Gastrocnemius medialis (tissue), 4 donors: Measurements from ENCODE around the gene UFD1. TPM values are rescaled to one million over a fixed set of nuclear protein-coding genes. Genes with fewer than 3 reads are reported as not detected.
A peak's percentile ranks its signal among the peaks of the same experiment; 100 is the strongest.

ENCODE experiments used
- ATAC-seq, 2 donors: fragments of 150-250 bp; one replicate each; pipeline ENCODE4 v1.9.1; 2016
- DNase-seq, 2 donors: peaks; one replicate each; pipeline ENCODE4 v3.0.0-alpha.2; 2019
- H3K27ac ChIP-seq, 4 donors: fragments of 200-600 bp; sonication (generic); 1 replicate in 1 of 4; 2 replicates in 3 of 4; pipeline ENCODE4 v1.5.1; 2016 to 2018; ENCODE audit warnings: mild to moderate bottlenecking in 2 of 4, moderate library complexity in 1 of 4
- H3K27me3 ChIP-seq, 3 donors: fragments of 200-600 bp; sonication (generic) in 2 of 3; 1 replicate in 1 of 3; 2 replicates in 2 of 3; pipeline versions ENCODE4 v1.5.1 to v1.6.0; 2016 to 2019; ENCODE audit warnings: mild to moderate bottlenecking in 1 of 3, moderate library complexity in 1 of 3
- H3K36me3 ChIP-seq, 2 donors: fragments of 200-600 bp; sonication (generic) in 1 of 2; one replicate each; pipeline ENCODE4 v1.5.1; 2017 to 2018
- H3K4me1 ChIP-seq, 2 donors: fragments of 200-600 bp; sonication (generic) in 1 of 2; one replicate each; pipeline ENCODE4 v1.5.1; 2016 to 2017; ENCODE audit warnings: mild to moderate bottlenecking in 2 of 2
- H3K4me3 ChIP-seq, 4 donors: fragments of 200-600 bp; sonication (generic) in 3 of 4; 1 replicate in 1 of 4; 2 replicates in 3 of 4; pipeline ENCODE4 v1.5.1; 2016 to 2019; ENCODE audit warnings: mild to moderate bottlenecking in 2 of 4
- H3K9me3 ChIP-seq, 3 donors: fragments of 200-600 bp; sonication (generic) in 2 of 3; 1 replicate in 1 of 3; 2 replicates in 2 of 3; pipeline ENCODE4 v1.5.1; 2016 to 2019
- CTCF ChIP-seq, 5 experiments: fragments of 450-650 bp in 3 of 5; fragments of 200-600 bp in 2 of 5; sonication (generic) in 2 of 5; IDR thresholded peaks in 4 of 5; conservative IDR thresholded peaks in 1 of 5; 1 replicate in 4 of 5; 2 replicates in 1 of 5; pipeline ENCODE4 v1.5.1; 2016 to 2019; ENCODE audit warnings: antibody characterized with exemption in 5 of 5, mild to moderate bottlenecking in 3 of 5, moderate library complexity in 3 of 5
- POLR2A ChIP-seq, 2 donors: fragments of 450-650 bp; IDR thresholded peaks; one replicate each; pipeline ENCODE4 v1.6.1; 2017; ENCODE audit warnings: antibody characterized with exemption in 2 of 2, mild to moderate bottlenecking in 2 of 2, moderate library complexity in 2 of 2
- in situ Hi-C, 4 donors: fragments of 200-750 bp; cut with MboI; loops; one replicate each; pipeline versions ENCODE4 v1.15.0 to v1.8.0; 2017; ENCODE audit warnings: low sequenced_read_pairs in 4 of 4
- intact Hi-C: fragments of 100-400 bp; cut with DNase I; formaldehyde crosslinking; loops from one replicate; pipeline ENCODE4 v1.15.1; 2023; ENCODE audit warnings: low total_unique reads
- total RNA-seq, 4 donors: library from RNA; depleted of rRNA; stranded (reverse); fragments of >200 nt; gene quantifications; one replicate each; pipeline versions ENCODE4 v1.1.0 to v1.2.3, GENCODE V29; 2016

The UFD1 gene
- total RNA-seq, 4 donors from 2014 or later, result 106 to 199 (median 165) TPM

GRCh38 chr22:19498154-19498865 is 19.3 kb upstream of the UFD1 start:
- Histone ChIP-seq H3K36me3 (no peaks in the 10 kb centered on the region), H3K9me3 (no peaks in the 10 kb centered on the region), H3K27me3 (no peaks in the 10 kb centered on the region), H3K27ac (no peak overlapping the region), H3K4me1 (no peaks in the 10 kb centered on the region), H3K4me3 (no peak overlapping the region)
- TF ChIP-seq CTCF (IDR thresholded peaks at IDR 0.05 in 4 of 5, conservative IDR thresholded peaks at IDR 0.05 in 1 of 5) (no peak), POLR2A (IDR thresholded peaks at IDR 0.05) (no peak)
- DNase-seq (no peak), ATAC-seq (no peak)
- intact Hi-C loops (loop anchor here (5.0 kb wide), 1 partner anchor 134 kb away; no protein-coding TSS in a partner anchor), in situ Hi-C loops (loop anchor here in 2 of 4 donors (10.0 kb wide), 1 partner anchor 126 kb away; no protein-coding TSS in a partner anchor)

GRCh38 chr22:19497245-19497644 is 18.3 kb upstream of the UFD1 start:
- intact Hi-C loops, result loop anchor here (5.0 kb wide), 1 partner anchor 135 kb away; no protein-coding TSS in a partner anchor
- in situ Hi-C loops, result loop anchor here in 2 of 4 donors (10.0 kb wide), 1 partner anchor 128 kb away; no protein-coding TSS in a partner anchor
- Histone ChIP-seq H3K36me3 (no peaks in the 10 kb centered on the region), H3K4me1 (no peaks in the 10 kb centered on the region), H3K4me3 (no peak overlapping the region), H3K27ac (no peak overlapping the region), H3K27me3 (no peaks in the 10 kb centered on the region), H3K9me3 (no peaks in the 10 kb centered on the region)
- TF ChIP-seq POLR2A (IDR thresholded peaks at IDR 0.05) (no peak), CTCF (IDR thresholded peaks at IDR 0.05 in 4 of 5, conservative IDR thresholded peaks at IDR 0.05 in 1 of 5) (no peak)
- DNase-seq, result no peak
- no peak for ATAC-seq

GRCh38 chr22:19496324-19496630 is 17.3 kb upstream of the UFD1 start:
- intact Hi-C loops, result loop anchor here (5.0 kb wide), 1 partner anchor 136 kb away; no protein-coding TSS in a partner anchor
- Histone ChIP-seq H3K27ac (no peak overlapping the region), H3K4me1 (no peaks in the 10 kb centered on the region), H3K27me3 (no peaks in the 10 kb centered on the region), H3K4me3 (no peak overlapping the region), H3K9me3 (no peaks in the 10 kb centered on the region), H3K36me3 (no peaks in the 10 kb centered on the region)
- in situ Hi-C loops, result loop anchor here in 2 of 4 donors (10.0 kb wide), 1 partner anchor 129 kb away; no protein-coding TSS in a partner anchor
- no peak for ATAC-seq
- no peak for TF ChIP-seq POLR2A (IDR thresholded peaks at IDR 0.05)
- DNase-seq, result no peak

GRCh38 chr22:19495562-19496323 is 16.8 kb upstream of the UFD1 start:
- DNase-seq (no peak), ATAC-seq (no peak)
- intact Hi-C loops (loop anchor here (5.0 kb wide), 1 partner anchor 137 kb away; no protein-coding TSS in a partner anchor), in situ Hi-C loops (loop anchor here in 2 of 4 donors (10.0 kb wide), 1 partner anchor 129 kb away; no protein-coding TSS in a partner anchor)
- Histone ChIP-seq H3K36me3 (no peaks in the 10 kb centered on the region), H3K9me3 (no peaks in the 10 kb centered on the region), H3K27ac (no peak overlapping the region), H3K27me3 (no peaks in the 10 kb centered on the region), H3K4me3 (no peak overlapping the region), H3K4me1 (no peaks in the 10 kb centered on the region)
- TF ChIP-seq POLR2A (IDR thresholded peaks at IDR 0.05), result no peak
- peak in 4 of 5 experiments; percentile 10 to 38 (median 26) for TF ChIP-seq CTCF (IDR thresholded peaks at IDR 0.05 in 4 of 5, conservative IDR thresholded peaks at IDR 0.05 in 1 of 5)
